K562 (cell line): ENCODE results near the gene OSBPL7. TPM values are rescaled to one million over a fixed set of nuclear protein-coding genes. Genes with fewer than 3 reads are reported as not detected.
A peak's percentile ranks its signal among the peaks of the same experiment; 100 is the strongest.

Experiments
- GABPB1 ChIP-seq: sonication (generic); formaldehyde crosslinking; IDR thresholded peaks from 2 replicates; pipeline ENCODE4 v1.8.0; 2022; ENCODE audit warnings: mild to moderate bottlenecking, missing genetic modification reagents
- HDAC2 ChIP-seq: fragments of 450-650 bp; IDR thresholded peaks from 2 replicates; pipeline ENCODE4 v1.6.1; 2016; ENCODE audit warnings: mild to moderate bottlenecking
- HDAC3 ChIP-seq: fragments of 450-650 bp; IDR thresholded peaks from 2 replicates; pipeline ENCODE4 v1.6.1; 2018; ENCODE audit warnings: borderline replicate concordance, mild to moderate bottlenecking, moderate library complexity; ENCODE audit not compliant: partially characterized antibody
- MEF2A ChIP-seq: IDR thresholded peaks from 2 replicates; pipeline ENCODE4 v1.6.1; 2011; ENCODE audit warnings: low read depth, mild to moderate bottlenecking, low read length, moderate library complexity; ENCODE audit not compliant: control insufficient read depth
- PURB ChIP-seq: sonication (generic); formaldehyde crosslinking; IDR thresholded peaks from 2 replicates; pipeline ENCODE4 v1.9.0; 2021; ENCODE audit warnings: low read depth, mild to moderate bottlenecking, missing genetic modification reagents
- RHOXF2B ChIP-seq: fragments of 250-450 bp; sonication (Bioruptor Pico); conservative IDR thresholded peaks from 2 replicates; pipeline ENCODE4 v1.5.1; 2021
- SIX5 ChIP-seq, 2 experiments: IDR thresholded peaks; 2 replicates each; pipeline ENCODE4 v1.6.1; 2011; ENCODE audit warnings: low read length in 2 of 2, borderline replicate concordance in 1 of 2, low read depth in 1 of 2, mild to moderate bottlenecking in 1 of 2, moderate library complexity in 1 of 2; ENCODE audit not compliant: insufficient read depth in 1 of 2
- SREBF1 ChIP-seq: fragments of 150-350 bp; IDR thresholded peaks from 2 replicates; pipeline ENCODE4 v1.6.1; 2014; ENCODE audit warnings: antibody characterized with exemption, low read depth, low read length, borderline replicate concordance
- XRCC4 ChIP-seq: IDR thresholded peaks from one replicate; pipeline ENCODE4 v1.6.1; 2011; ENCODE audit not compliant: insufficient read depth, insufficient read length; ENCODE audit errors: extremely low read depth
- ZFP1 ChIP-seq: fragments of 450-650 bp; formaldehyde crosslinking; IDR thresholded peaks from 2 replicates; pipeline ENCODE4 v1.4.0; 2020; ENCODE audit warnings: mild to moderate bottlenecking, mixed read lengths
- ZNF766 ChIP-seq: fragments of 200-800 bp; sonication (Bioruptor generic); conservative IDR thresholded peaks from 2 replicates; pipeline ENCODE4 v1.6.1; 2016; ENCODE audit warnings: missing genetic modification characterization, missing compliant biosample characterization
- polyA plus RNA-seq, 8 experiments: library from polyadenylated mRNA; depleted of rRNA in 4 of 8; stranded (reverse) in 5 of 8; unstranded in 3 of 8; fragments of >200 nt; fragmentation: Nextera tagmentation in 2 of 8; fragmentation: Illumina TruSeq in 1 of 8; extraction: Ambion mirVana in 2 of 8; extraction: Trizol in 1 of 8; gene quantifications; 2 replicates each; pipeline versions ENCODE4 v1.2.1 to v1.2.3, GENCODE V29; 2011 to 2014; ENCODE audit warnings: inconsistent platforms in 1 of 8, missing spikeins in 1 of 8
- total RNA-seq, 7 experiments: library from RNA; depleted of rRNA in 6 of 7; stranded (reverse); fragments of >200 nt in 6 of 7; fragmentation: Illumina TruSeq in 2 of 7; extraction: Trizol in 2 of 7; gene quantifications; 2 replicates each; pipeline versions ENCODE4 v1.2.1 to v1.2.3, GENCODE V29; 2011 to 2021; ENCODE audit warnings: low replicate concordance in 1 of 7
- TF ChIP-seq, protein P1 (sequence below): fragments of 250-450 bp; sonication (Bioruptor Pico); IDR thresholded peaks from 2 replicates; pipeline ENCODE4 v1.9.0; 2021; ENCODE audit warnings: mild to moderate bottlenecking, inconsistent platforms
- TF ChIP-seq, protein P2 (sequence below): fragments of 450-650 bp; IDR thresholded peaks from 2 replicates; pipeline ENCODE4 v1.7.1; 2018; ENCODE audit warnings: mild to moderate bottlenecking, low read depth; ENCODE audit not compliant: partially characterized antibody
- TF ChIP-seq, protein P3 (sequence below): sonication (generic); formaldehyde crosslinking; IDR thresholded peaks from 2 replicates; pipeline ENCODE4 v1.8.0; 2022; ENCODE audit warnings: missing genetic modification reagents, mild to moderate bottlenecking, moderate library complexity, borderline replicate concordance
- TF ChIP-seq, protein P4 (sequence below): fragments of 450-650 bp; IDR thresholded peaks from 2 replicates; pipeline ENCODE4 v1.6.1; 2017; ENCODE audit warnings: antibody characterized with exemption, mild to moderate bottlenecking

The OSBPL7 gene
- total and polyA plus RNA-seq, 9 of the 15 experiments (the other 6 are each of a cell fraction or from before 2014, with no cell fraction given), result 0.32 to 11.9 (median 5.8) TPM

DNA sequence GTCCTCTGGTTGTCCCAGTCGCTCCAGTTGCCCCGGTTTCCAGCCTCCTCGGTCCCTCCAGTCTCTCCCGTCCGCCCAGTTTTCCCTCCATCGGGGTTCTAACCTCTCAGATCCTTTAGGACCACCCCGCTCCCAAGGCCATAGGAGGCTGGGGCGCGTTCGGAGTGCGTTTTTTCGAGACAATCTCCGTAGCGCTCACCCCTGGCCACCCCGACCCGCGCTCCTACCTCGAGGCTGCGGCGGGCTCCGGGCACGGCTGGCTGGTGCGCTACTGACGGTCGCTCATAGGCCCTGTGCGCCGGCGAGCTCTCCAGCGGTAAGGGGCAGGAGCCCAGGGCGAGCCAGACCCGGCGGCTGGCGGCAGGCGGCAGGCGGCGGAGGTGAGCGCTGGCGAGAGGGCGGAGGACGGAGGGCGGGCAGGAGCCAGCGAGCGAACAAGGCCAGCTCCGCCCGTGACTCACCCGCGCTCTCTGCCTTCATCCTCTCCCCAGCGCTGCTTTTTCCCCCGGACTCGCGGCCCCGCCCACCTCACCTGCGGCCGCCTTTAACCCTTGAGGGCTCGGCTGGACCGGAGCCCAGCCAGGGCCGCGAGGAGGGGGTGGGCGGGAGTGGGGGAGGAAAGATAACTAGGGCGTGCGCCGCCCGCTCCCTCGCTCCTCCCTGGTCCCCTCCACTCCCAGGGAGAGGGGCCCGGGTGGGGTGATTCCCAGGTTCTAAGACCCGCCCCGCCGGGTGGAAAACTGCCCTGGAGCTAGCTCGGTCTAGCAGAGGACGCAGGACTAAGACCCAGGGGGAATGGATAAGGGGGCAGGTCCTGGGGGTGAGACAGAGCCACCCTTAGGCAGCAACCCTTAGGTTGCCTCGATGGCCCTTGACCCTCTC is 29.3 kb upstream of the OSBPL7 start, which contains the start of gene SP6 (continued):
- TF ChIP-seq GABPB1 (CRISPR knock-in tag) (peak; percentile 77; the same call in 1 of the 2 replicates), SREBF1 (no peak), PURB (CRISPR knock-in tag) (no peak), ZFP1 (CRISPR knock-in tag) (no peak), HDAC3 (no peak), XRCC4 (no peak), RHOXF2B (CRISPR knock-in tag) (no peak), ZNF766 (no peak; the same call in 1 of the 2 replicates), SIX5 (IDR thresholded peaks at IDR 0.05; ENCODE audit: borderline replicate concordance in 1 of 2, insufficient read depth in 1 of 2, low read depth in 1 of 2, low read length in 2 of 2) (no peak), HDAC2 (no peak), MEF2A (no peak)
- TF ChIP-seq, protein P1, sequence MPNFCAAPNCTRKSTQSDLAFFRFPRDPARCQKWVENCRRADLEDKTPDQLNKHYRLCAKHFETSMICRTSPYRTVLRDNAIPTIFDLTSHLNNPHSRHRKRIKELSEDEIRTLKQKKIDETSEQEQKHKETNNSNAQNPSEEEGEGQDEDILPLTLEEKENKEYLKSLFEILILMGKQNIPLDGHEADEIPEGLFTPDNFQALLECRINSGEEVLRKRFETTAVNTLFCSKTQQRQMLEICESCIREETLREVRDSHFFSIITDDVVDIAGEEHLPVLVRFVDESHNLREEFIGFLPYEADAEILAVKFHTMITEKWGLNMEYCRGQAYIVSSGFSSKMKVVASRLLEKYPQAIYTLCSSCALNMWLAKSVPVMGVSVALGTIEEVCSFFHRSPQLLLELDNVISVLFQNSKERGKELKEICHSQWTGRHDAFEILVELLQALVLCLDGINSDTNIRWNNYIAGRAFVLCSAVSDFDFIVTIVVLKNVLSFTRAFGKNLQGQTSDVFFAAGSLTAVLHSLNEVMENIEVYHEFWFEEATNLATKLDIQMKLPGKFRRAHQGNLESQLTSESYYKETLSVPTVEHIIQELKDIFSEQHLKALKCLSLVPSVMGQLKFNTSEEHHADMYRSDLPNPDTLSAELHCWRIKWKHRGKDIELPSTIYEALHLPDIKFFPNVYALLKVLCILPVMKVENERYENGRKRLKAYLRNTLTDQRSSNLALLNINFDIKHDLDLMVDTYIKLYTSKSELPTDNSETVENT (CRISPR knock-in tag), result peak; percentile 41; the same call in 1 of the 2 replicates
- TF ChIP-seq, protein P2, sequence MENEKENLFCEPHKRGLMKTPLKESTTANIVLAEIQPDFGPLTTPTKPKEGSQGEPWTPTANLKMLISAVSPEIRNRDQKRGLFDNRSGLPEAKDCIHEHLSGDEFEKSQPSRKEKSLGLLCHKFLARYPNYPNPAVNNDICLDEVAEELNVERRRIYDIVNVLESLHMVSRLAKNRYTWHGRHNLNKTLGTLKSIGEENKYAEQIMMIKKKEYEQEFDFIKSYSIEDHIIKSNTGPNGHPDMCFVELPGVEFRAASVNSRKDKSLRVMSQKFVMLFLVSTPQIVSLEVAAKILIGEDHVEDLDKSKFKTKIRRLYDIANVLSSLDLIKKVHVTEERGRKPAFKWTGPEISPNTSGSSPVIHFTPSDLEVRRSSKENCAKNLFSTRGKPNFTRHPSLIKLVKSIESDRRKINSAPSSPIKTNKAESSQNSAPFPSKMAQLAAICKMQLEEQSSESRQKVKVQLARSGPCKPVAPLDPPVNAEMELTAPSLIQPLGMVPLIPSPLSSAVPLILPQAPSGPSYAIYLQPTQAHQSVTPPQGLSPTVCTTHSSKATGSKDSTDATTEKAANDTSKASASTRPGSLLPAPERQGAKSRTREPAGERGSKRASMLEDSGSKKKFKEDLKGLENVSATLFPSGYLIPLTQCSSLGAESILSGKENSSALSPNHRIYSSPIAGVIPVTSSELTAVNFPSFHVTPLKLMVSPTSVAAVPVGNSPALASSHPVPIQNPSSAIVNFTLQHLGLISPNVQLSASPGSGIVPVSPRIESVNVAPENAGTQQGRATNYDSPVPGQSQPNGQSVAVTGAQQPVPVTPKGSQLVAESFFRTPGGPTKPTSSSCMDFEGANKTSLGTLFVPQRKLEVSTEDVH, result no peak
- TF ChIP-seq, protein P3, sequence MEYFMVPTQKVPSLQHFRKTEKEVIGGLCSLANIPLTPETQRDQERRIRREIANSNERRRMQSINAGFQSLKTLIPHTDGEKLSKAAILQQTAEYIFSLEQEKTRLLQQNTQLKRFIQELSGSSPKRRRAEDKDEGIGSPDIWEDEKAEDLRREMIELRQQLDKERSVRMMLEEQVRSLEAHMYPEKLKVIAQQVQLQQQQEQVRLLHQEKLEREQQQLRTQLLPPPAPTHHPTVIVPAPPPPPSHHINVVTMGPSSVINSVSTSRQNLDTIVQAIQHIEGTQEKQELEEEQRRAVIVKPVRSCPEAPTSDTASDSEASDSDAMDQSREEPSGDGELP (CRISPR knock-in tag), result peak; percentile 82
- TF ChIP-seq, protein P4, sequence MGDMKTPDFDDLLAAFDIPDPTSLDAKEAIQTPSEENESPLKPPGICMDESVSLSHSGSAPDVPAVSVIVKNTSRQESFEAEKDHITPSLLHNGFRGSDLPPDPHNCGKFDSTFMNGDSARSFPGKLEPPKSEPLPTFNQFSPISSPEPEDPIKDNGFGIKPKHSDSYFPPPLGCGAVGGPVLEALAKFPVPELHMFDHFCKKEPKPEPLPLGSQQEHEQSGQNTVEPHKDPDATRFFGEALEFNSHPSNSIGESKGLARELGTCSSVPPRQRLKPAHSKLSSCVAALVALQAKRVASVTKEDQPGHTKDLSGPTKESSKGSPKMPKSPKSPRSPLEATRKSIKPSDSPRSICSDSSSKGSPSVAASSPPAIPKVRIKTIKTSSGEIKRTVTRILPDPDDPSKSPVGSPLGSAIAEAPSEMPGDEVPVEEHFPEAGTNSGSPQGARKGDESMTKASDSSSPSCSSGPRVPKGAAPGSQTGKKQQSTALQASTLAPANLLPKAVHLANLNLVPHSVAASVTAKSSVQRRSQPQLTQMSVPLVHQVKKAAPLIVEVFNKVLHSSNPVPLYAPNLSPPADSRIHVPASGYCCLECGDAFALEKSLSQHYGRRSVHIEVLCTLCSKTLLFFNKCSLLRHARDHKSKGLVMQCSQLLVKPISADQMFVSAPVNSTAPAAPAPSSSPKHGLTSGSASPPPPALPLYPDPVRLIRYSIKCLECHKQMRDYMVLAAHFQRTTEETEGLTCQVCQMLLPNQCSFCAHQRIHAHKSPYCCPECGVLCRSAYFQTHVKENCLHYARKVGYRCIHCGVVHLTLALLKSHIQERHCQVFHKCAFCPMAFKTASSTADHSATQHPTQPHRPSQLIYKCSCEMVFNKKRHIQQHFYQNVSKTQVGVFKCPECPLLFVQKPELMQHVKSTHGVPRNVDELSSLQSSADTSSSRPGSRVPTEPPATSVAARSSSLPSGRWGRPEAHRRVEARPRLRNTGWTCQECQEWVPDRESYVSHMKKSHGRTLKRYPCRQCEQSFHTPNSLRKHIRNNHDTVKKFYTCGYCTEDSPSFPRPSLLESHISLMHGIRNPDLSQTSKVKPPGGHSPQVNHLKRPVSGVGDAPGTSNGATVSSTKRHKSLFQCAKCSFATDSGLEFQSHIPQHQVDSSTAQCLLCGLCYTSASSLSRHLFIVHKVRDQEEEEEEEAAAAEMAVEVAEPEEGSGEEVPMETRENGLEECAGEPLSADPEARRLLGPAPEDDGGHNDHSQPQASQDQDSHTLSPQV, result 0 out of 2 replicates have a peak, but pooled peaks have one; percentile 60
